Chondrocyte (in vitro differentiated cells): ENCODE measurements around the gene BMP7. TPM values are rescaled to one million over a fixed set of nuclear protein-coding genes. Genes with fewer than 3 reads are reported as not detected.

ENCODE experiments used
- DNase-seq: peaks from one replicate; pipeline ENCODE4 v3.0.0; 2021; ENCODE audit warnings: mixed read lengths, low spot score
- H3K27ac Mint-ChIP-seq: one replicate; pipeline ENCODE4 v1.8.0; 2021; ENCODE audit warnings: mild to moderate bottlenecking, moderate library complexity, mixed read lengths; ENCODE audit not compliant: unreplicated experiment
- H3K27me3 Mint-ChIP-seq: 2 replicates; pipeline ENCODE4 v1.8.0; 2021; ENCODE audit warnings: low read depth, mixed read lengths
- H3K36me3 Mint-ChIP-seq: 2 replicates; pipeline ENCODE4 v1.8.0; 2021; ENCODE audit warnings: low read depth, mixed read lengths
- H3K4me1 Mint-ChIP-seq: 2 replicates; pipeline ENCODE4 v1.8.0; 2021; ENCODE audit warnings: low read depth, mild to moderate bottlenecking, mixed read lengths
- H3K4me3 Mint-ChIP-seq: one replicate; pipeline ENCODE4 v1.8.0; 2021; ENCODE audit warnings: mild to moderate bottlenecking, moderate library complexity, mixed read lengths; ENCODE audit not compliant: unreplicated experiment
- H3K9me3 Mint-ChIP-seq: 2 replicates; pipeline ENCODE4 v1.8.0; 2021; ENCODE audit warnings: low read depth, mixed read lengths
- CTCF ChIP-seq: fragments of 200-600 bp; sonication (generic); IDR thresholded peaks from 2 replicates; pipeline ENCODE4 v1.5.0; 2021; ENCODE audit warnings: antibody characterized with exemption, mild to moderate bottlenecking, moderate library complexity
- total RNA-seq: library from RNA; stranded (reverse); gene quantifications from 3 replicates; pipeline ENCODE4 v1.2.1, GENCODE V29; 2021

BMP7 gene
- total RNA-seq, 1 donor from 2014 or later = not detected

GRCh38 chr20:57209413-57209812 is 57.0 kb downstream of the BMP7 start:
- no peak for TF ChIP-seq CTCF
- peaks cover 6% of the 10 kb centered on the region for H3K9me3 Mint-ChIP-seq
- peaks cover 5% of the 10 kb centered on the region for H3K27me3 Mint-ChIP-seq
- peaks cover 20% of the 10 kb centered on the region for H3K4me1 Mint-ChIP-seq
- peaks cover 4% of the 10 kb centered on the region for H3K36me3 Mint-ChIP-seq
- H3K27ac Mint-ChIP-seq = no peak overlapping the region
- H3K4me3 Mint-ChIP-seq = no peak overlapping the region
- DNase-seq = no peak

- no peak for DNase-seq
- TF ChIP-seq CTCF = no peak
- Mint-ChIP-seq H3K4me1 (peaks cover 18% of the 10 kb centered on the region), H3K9me3 (peaks cover 6% of the 10 kb centered on the region), H3K27ac (no peak overlapping the region), H3K36me3 (peaks cover 4% of the 10 kb centered on the region), H3K27me3 (peaks cover 2% of the 10 kb centered on the region), H3K4me3 (no peak overlapping the region)
Measured at GRCh38 chr20:57208198-57208597, 58.2 kb downstream of the BMP7 start.

- H3K27me3 Mint-ChIP-seq = peaks cover 6% of the 10 kb centered on the region
- DNase-seq = no peak
- TF ChIP-seq CTCF = no peak
- H3K27ac Mint-ChIP-seq = no peak overlapping the region
- peaks cover 4% of the 10 kb centered on the region for H3K36me3 Mint-ChIP-seq
- H3K9me3 Mint-ChIP-seq = peaks cover 6% of the 10 kb centered on the region
- H3K4me1 Mint-ChIP-seq = peaks cover 9% of the 10 kb centered on the region
- H3K4me3 Mint-ChIP-seq = no peak overlapping the region
Measured at GRCh38 chr20:57207251-57207650, 59.2 kb downstream of the BMP7 start.

- no peak for TF ChIP-seq CTCF
- peaks cover 6% of the 10 kb centered on the region for H3K9me3 Mint-ChIP-seq
- no peak for DNase-seq
- H3K4me1 Mint-ChIP-seq = peaks cover 4% of the 10 kb centered on the region
- H3K27me3 Mint-ChIP-seq = peaks cover 19% of the 10 kb centered on the region
- peaks cover 4% of the 10 kb centered on the region for H3K36me3 Mint-ChIP-seq
- no peak overlapping the region for H3K4me3 Mint-ChIP-seq
- H3K27ac Mint-ChIP-seq = no peak overlapping the region
Measured at GRCh38 chr20:57205606-57206219, 60.7 kb downstream of the BMP7 start.

GRCh38 chr20:57203986-57204385 is 62.5 kb downstream of the BMP7 start:
- H3K27ac Mint-ChIP-seq = no peak overlapping the region
- DNase-seq = no peak
- H3K4me3 Mint-ChIP-seq = no peak overlapping the region
- peaks cover 4% of the 10 kb centered on the region for H3K4me1 Mint-ChIP-seq
- peaks cover 6% of the 10 kb centered on the region for H3K9me3 Mint-ChIP-seq
- TF ChIP-seq CTCF = no peak
- H3K36me3 Mint-ChIP-seq = peaks cover 4% of the 10 kb centered on the region
- H3K27me3 Mint-ChIP-seq = peaks cover 21% of the 10 kb centered on the region
